Effector memory CD4-positive, alpha-beta T cell (primary cell): ENCODE results near the gene EPHB2.

Experiments used
- DNase-seq, 3 donors: peaks; one replicate each; pipeline ENCODE4 v3.0.0-alpha.2; 2020
- H3K27ac ChIP-seq: 2 replicates; pipeline ENCODE4 v1.7.0; 2013; ENCODE audit warnings: mild to moderate bottlenecking, low read length, moderate library complexity; ENCODE audit not compliant: insufficient read depth, poor library complexity, severe bottlenecking
- H3K27me3 ChIP-seq: replicated peaks from 2 replicates; pipeline ENCODE4 v1.7.0; 2013; ENCODE audit warnings: mild to moderate bottlenecking, low read length; ENCODE audit not compliant: insufficient read depth, control insufficient read depth, poor library complexity, severe bottlenecking
- H3K36me3 ChIP-seq: 2 replicates; pipeline ENCODE4 v1.7.0; 2013; ENCODE audit warnings: mild to moderate bottlenecking, low read length, moderate library complexity; ENCODE audit not compliant: control insufficient read depth, insufficient read depth
- H3K4me1 ChIP-seq: 2 replicates; pipeline ENCODE4 v1.7.0; 2013; ENCODE audit warnings: low read length, mild to moderate bottlenecking; ENCODE audit not compliant: control insufficient read depth, insufficient read depth, poor library complexity, severe bottlenecking
- H3K4me3 ChIP-seq: 2 replicates; pipeline ENCODE4 v1.7.0; 2013; ENCODE audit warnings: low read length, low read depth, mild to moderate bottlenecking; ENCODE audit not compliant: insufficient read depth, poor library complexity, severe bottlenecking
- H3K9me3 ChIP-seq: 2 replicates; pipeline ENCODE4 v1.7.0; 2013; ENCODE audit warnings: mild to moderate bottlenecking, low read length, moderate library complexity; ENCODE audit not compliant: control insufficient read depth

EPHB2 gene

GRCh38 chr1:22736501-22737080 lies 26.0 kb downstream of the EPHB2 start:
- no peak overlapping the region for H3K4me3 ChIP-seq
- H3K27ac ChIP-seq = no peak overlapping the region
- DNase-seq = no peak
- H3K36me3 ChIP-seq = no peaks in the 10 kb centered on the region
- no peaks in the 10 kb centered on the region for H3K9me3 ChIP-seq
- no peaks in the 10 kb centered on the region for H3K27me3 ChIP-seq
- no peaks in the 10 kb centered on the region for H3K4me1 ChIP-seq

GRCh38 chr1:22737374-22738068 lies 26.9 kb downstream of the EPHB2 start:
- no peaks in the 10 kb centered on the region for H3K36me3 ChIP-seq
- no peak overlapping the region for H3K4me3 ChIP-seq
- H3K27me3 ChIP-seq = no peaks in the 10 kb centered on the region
- no peaks in the 10 kb centered on the region for H3K9me3 ChIP-seq
- H3K4me1 ChIP-seq = no peaks in the 10 kb centered on the region
- no peak overlapping the region for H3K27ac ChIP-seq
- DNase-seq = no peak

DNA sequence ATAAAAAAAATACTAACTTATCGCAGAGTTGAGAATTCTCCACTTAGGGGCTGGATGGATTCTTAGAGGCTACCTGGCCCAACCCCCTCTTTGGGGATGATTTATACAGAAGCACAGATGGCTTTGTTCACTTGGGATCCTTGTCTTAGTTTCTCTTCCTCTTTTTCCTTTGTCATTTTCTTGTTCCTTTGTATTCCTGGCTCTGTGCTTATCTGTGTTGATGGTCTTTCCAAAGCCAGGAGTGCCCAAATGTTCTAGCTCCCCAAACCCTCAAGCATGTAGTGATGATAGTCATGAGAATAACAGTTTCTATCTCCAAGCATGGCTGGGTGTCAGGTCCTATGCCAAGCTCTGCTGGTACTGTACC lies 27.4 kb downstream of the EPHB2 start:
- no peaks in the 10 kb centered on the region for H3K36me3 ChIP-seq
- no peaks in the 10 kb centered on the region for H3K4me1 ChIP-seq
- no peak overlapping the region for H3K4me3 ChIP-seq
- no peaks in the 10 kb centered on the region for H3K9me3 ChIP-seq
- H3K27ac ChIP-seq = no peak overlapping the region
- H3K27me3 ChIP-seq = no peaks in the 10 kb centered on the region
- DNase-seq = no peak

DNA sequence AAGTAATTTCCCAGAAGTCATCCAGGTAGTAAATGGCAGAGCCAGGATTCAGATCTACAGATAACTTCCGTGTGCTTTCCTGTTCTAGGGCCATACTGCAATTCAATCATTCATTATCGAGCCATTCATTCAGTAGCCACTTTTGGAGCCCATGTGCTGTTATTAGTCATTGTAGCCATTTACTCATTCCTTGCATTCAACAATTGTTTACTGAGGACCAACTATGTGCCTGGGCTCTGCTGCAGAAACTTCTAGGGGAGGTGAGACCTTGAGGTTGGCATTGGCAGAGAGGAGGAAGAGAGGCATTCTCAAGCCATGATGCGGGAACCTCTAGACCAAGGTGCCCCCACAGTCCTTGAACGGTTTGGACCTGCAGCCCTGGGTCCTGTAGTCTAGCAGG lies 27.9 kb downstream of the EPHB2 start:
- Histone ChIP-seq H3K9me3 (no peaks in the 10 kb centered on the region), H3K4me3 (no peak overlapping the region), H3K36me3 (no peaks in the 10 kb centered on the region), H3K27me3 (no peaks in the 10 kb centered on the region), H3K4me1 (no peaks in the 10 kb centered on the region), H3K27ac (no peak overlapping the region)
- DNase-seq = no peak

GRCh38 chr1:22739648-22740385 lies 29.2 kb downstream of the EPHB2 start:
- Histone ChIP-seq H3K4me3 (no peak overlapping the region), H3K36me3 (no peaks in the 10 kb centered on the region), H3K27ac (no peak overlapping the region), H3K4me1 (no peaks in the 10 kb centered on the region), H3K9me3 (no peaks in the 10 kb centered on the region), H3K27me3 (no peaks in the 10 kb centered on the region)
- no peak for DNase-seq

GRCh38 chr1:22741118-22741517 lies 30.5 kb downstream of the EPHB2 start:
- no peak overlapping the region for H3K4me3 ChIP-seq
- H3K4me1 ChIP-seq = no peaks in the 10 kb centered on the region
- H3K36me3 ChIP-seq = no peaks in the 10 kb centered on the region
- H3K27ac ChIP-seq = no peak overlapping the region
- H3K27me3 ChIP-seq = no peaks in the 10 kb centered on the region
- DNase-seq = no peak
- no peaks in the 10 kb centered on the region for H3K9me3 ChIP-seq

DNA sequence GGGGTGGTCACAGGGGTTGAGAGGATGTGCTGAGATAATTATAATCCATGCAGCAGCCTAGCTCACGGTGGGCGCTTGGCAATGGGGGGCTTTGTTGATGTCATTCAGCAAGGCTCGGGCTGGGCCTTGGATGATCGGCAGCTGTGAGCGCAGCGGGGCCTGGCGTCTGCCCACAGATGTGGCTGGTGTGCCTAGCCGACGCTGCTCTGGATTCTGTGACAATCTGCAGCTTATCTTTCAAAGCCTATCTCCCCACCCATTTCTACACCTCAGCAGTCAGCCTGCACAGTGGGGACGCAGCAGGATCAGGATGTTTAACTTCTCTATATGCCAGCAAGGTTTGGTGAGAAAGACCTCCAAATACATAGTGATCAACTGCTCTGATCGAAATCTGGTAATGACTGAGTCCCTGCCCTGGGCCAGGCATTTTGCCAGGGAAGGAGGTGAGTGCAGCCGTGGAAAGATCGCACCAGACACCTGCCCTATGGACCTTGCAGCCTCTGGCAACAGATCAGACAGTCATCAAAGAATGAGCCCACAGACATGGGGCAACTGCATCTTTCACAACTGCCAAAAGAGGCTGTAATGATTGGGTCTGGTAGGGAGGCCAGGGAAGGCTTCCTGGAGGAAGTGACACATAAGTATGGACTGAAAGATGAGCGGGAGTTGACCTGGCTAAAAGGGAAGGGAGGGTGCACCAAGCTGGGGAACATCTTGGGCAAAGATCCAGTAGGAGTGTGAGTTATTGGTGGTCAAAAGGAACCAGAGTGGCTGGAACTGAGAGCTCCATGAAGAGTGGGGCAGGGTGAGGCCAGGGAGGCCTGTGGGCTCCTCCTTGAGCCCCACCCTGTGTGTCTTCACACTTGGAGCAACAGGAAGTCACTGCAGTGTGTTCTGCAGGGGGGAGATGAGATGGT lies 35.3 kb downstream of the EPHB2 start:
- Histone ChIP-seq H3K27me3 (no peaks in the 10 kb centered on the region), H3K27ac (no peak overlapping the region), H3K4me1 (no peaks in the 10 kb centered on the region), H3K4me3 (no peak overlapping the region), H3K36me3 (no peaks in the 10 kb centered on the region), H3K9me3 (no peaks in the 10 kb centered on the region)
- no peak for DNase-seq

- no peaks in the 10 kb centered on the region for H3K36me3 ChIP-seq
- H3K9me3 ChIP-seq = no peaks in the 10 kb centered on the region
- no peak overlapping the region for H3K4me3 ChIP-seq
- no peak for DNase-seq
- no peaks in the 10 kb centered on the region for H3K27me3 ChIP-seq
- no peak overlapping the region for H3K27ac ChIP-seq
- H3K4me1 ChIP-seq = no peaks in the 10 kb centered on the region
Observed at GRCh38 chr1:22747021-22747734, 36.5 kb downstream of the EPHB2 start.

DNA sequence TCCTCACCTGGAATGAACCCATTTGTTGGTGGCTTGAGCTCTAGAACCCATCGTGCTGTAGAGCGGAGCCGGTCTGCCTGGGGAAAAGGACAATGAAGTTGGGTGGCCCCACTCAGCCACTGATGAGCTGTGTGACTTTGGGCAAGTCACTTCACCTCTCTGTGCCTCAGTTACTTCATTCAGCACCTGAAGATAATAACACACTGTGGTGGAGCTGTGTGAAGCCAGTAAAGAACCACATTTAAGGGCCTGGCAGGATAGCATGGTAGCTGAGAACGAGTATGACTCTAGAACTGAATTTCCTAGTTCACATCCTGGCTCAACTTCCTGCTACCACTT lies 37.1 kb downstream of the EPHB2 start:
- no peaks in the 10 kb centered on the region for H3K9me3 ChIP-seq
- H3K4me3 ChIP-seq = no peak overlapping the region
- no peaks in the 10 kb centered on the region for H3K4me1 ChIP-seq
- no peaks in the 10 kb centered on the region for H3K36me3 ChIP-seq
- DNase-seq = no peak
- H3K27me3 ChIP-seq = no peaks in the 10 kb centered on the region
- no peak overlapping the region for H3K27ac ChIP-seq
